Parathyroid adenoma (tissue), 2 donors: ENCODE measurements around the gene AKAP17A.
"Not testable (repeated sequence)": the region's sequence is repeated elsewhere in the genome, so short reads cannot be mapped to it uniquely, and the experiment has no call there.

Source experiments
- H2AFZ ChIP-seq: fragments of 300-600 bp; sonication (generic); one replicate; pipeline ENCODE4 v1.7.0; 2017; ENCODE audit warnings: antibody characterized with exemption, mild to moderate bottlenecking
- H3K27ac ChIP-seq: fragments of 300-600 bp; sonication (generic); one replicate; pipeline ENCODE4 v1.7.0; 2017
- H3K27me3 ChIP-seq: fragments of 300-600 bp; sonication (generic); one replicate; pipeline ENCODE4 v1.7.0; 2017; ENCODE audit warnings: low read length; ENCODE audit not compliant: control insufficient read depth, insufficient read depth
- H3K36me3 ChIP-seq: fragments of 300-600 bp; sonication (generic); one replicate; pipeline ENCODE4 v1.7.0; 2017; ENCODE audit warnings: low read length; ENCODE audit not compliant: control insufficient read depth, insufficient read depth
- H3K4me1 ChIP-seq: fragments of 300-600 bp; sonication (generic); one replicate; pipeline ENCODE4 v1.7.0; 2017; ENCODE audit warnings: control low read depth
- H3K4me2 ChIP-seq: fragments of 300-600 bp; sonication (generic); one replicate; pipeline ENCODE4 v1.7.0; 2017; ENCODE audit warnings: low read length
- H3K4me3 ChIP-seq: fragments of 300-600 bp; sonication (generic); one replicate; pipeline ENCODE4 v1.7.0; 2017; ENCODE audit warnings: low read depth, low read length
- H3K79me2 ChIP-seq: fragments of 300-600 bp; sonication (generic); one replicate; pipeline ENCODE4 v1.7.0; 2017; ENCODE audit warnings: control low read depth
- H3K9ac ChIP-seq: fragments of 300-600 bp; sonication (generic); one replicate; pipeline ENCODE4 v1.7.0; 2017; ENCODE audit warnings: mild to moderate bottlenecking
- H3K9me3 ChIP-seq: fragments of 300-600 bp; sonication (generic); one replicate; pipeline ENCODE4 v1.7.0; 2017; ENCODE audit warnings: low read length; ENCODE audit not compliant: control insufficient read depth
- CTCF ChIP-seq: fragments of 300-600 bp; sonication (generic); IDR thresholded peaks from one replicate; pipeline ENCODE4 v1.7.0; 2017; ENCODE audit warnings: antibody characterized with exemption, mild to moderate bottlenecking
- donor health status: primary hyperparathyroidism.

The AKAP17A gene

DNA sequence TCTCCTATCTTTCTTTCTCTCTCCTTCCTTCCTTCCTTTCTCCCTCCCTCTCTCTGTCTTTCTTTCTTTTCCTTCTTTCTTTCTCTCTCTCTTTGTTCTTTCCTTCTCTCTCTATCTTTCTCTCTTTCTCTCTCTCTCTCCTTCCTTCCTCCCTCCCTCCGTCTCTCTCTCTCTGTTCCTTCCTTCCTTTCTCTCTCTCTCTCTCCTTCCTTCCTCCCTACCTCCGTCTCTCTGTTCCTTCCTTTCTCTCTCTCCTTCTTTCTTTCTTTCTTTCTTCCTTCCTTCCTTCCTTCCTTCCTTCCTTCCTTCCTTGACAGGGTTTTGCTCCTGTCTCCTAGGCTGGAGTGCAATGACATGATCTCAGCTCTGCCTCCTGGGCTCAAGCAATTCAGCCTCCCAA, 30.2 kb upstream of the AKAP17A start:
- Histone ChIP-seq H3K79me2 (no peaks in the 10 kb centered on the region), H3K9ac (no peak overlapping the region), H3K27ac (no peak overlapping the region), H3K4me3 (no peak overlapping the region), H3K36me3 (no peaks in the 10 kb centered on the region), H3K9me3 (no peaks in the 10 kb centered on the region), H3K4me2 (no peak overlapping the region), H2AFZ (no peak overlapping the region), H3K27me3 (no peaks in the 10 kb centered on the region), H3K4me1 (no peaks in the 10 kb centered on the region)
- no peak for TF ChIP-seq CTCF

DNA sequence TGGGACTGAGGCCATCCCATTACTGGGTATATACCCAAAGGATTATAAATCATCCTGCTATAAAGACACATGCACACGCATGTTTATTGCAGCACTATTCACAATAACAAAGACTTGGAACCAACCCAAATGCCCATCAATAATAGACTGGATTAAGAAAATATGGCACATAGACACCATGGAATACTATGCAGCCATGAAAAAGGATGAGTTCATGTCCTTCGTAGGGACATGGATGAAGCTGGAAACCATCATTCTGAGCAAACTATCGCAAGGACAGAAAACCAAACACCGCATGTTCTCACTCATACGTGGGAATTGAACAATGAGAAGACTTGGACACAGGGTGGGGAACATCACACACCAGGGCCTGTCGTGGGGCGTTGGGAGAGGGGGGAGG, 27.3 kb upstream of the AKAP17A start:
- H3K79me2 ChIP-seq, H3K9ac ChIP-seq, H3K27ac ChIP-seq, H2AFZ ChIP-seq, H3K4me1 ChIP-seq, H3K4me3 ChIP-seq, H3K9me3 ChIP-seq, H3K4me2 ChIP-seq, H3K27me3 ChIP-seq, H3K36me3 ChIP-seq: not testable (repeated sequence)

- H3K9me3 ChIP-seq, result no peaks in the 10 kb centered on the region
- H2AFZ ChIP-seq, result no peak overlapping the region
- H3K27me3 ChIP-seq, result no peaks in the 10 kb centered on the region
- no peak overlapping the region for H3K4me2 ChIP-seq
- H3K9ac ChIP-seq, result no peak overlapping the region
- H3K36me3 ChIP-seq, result no peaks in the 10 kb centered on the region
- no peak overlapping the region for H3K4me3 ChIP-seq
- no peaks in the 10 kb centered on the region for H3K4me1 ChIP-seq
- H3K27ac ChIP-seq, result no peak overlapping the region
- H3K79me2 ChIP-seq, result no peaks in the 10 kb centered on the region
- no peak for TF ChIP-seq CTCF
Measured at GRCh38 chrX:1564750-1565683, 26.4 kb upstream of the AKAP17A start.

DNA sequence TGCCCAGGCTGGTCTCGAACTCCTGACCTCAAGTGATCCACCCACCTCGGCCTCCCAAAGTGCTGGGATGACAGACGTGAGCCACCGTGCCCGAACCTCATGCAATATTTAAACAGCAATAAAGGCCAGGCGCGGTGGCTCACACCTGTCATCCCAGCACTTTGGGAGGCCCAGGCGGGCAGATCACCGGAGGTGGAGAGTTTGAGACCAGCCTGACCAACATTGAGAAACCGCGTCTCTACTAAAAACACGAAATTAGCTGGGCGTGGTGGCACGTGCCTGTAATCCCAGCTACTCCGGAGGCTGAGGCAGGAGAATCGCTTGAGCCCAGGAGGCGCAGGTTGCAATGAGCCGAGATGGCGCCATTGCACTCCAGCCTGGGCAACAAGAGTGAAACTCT, 17.2 kb upstream of the AKAP17A start:
- H3K4me2 ChIP-seq, H3K36me3 ChIP-seq, H3K4me3 ChIP-seq, H3K9me3 ChIP-seq, H3K27ac ChIP-seq, H3K27me3 ChIP-seq, H3K9ac ChIP-seq, H3K4me1 ChIP-seq, H3K79me2 ChIP-seq, H2AFZ ChIP-seq: not testable (repeated sequence)

GRCh38 chrX:1576201-1576992, 15.0 kb upstream of the AKAP17A start:
- H3K4me2 ChIP-seq, result no peak overlapping the region
- H3K27ac ChIP-seq, result no peak overlapping the region
- H3K36me3 ChIP-seq, result no peaks in the 10 kb centered on the region
- H3K4me1 ChIP-seq, result no peaks in the 10 kb centered on the region
- no peak overlapping the region for H3K4me3 ChIP-seq
- TF ChIP-seq CTCF, result no peak
- H2AFZ ChIP-seq, result no peak overlapping the region
- H3K9ac ChIP-seq, result no peak overlapping the region
- no peaks in the 10 kb centered on the region for H3K79me2 ChIP-seq
- H3K27me3 ChIP-seq, result no peaks in the 10 kb centered on the region
- no peaks in the 10 kb centered on the region for H3K9me3 ChIP-seq
